Chondrocyte (in vitro differentiated cells): ENCODE measurements around the gene AMDHD2. TPM values are rescaled to one million over a fixed set of nuclear protein-coding genes. Genes with fewer than 3 reads are reported as not detected.
A peak's percentile ranks its signal among the peaks of the same experiment; 100 is the strongest.

Experiments
- DNase-seq: peaks from one replicate; pipeline ENCODE4 v3.0.0; 2021; ENCODE audit warnings: mixed read lengths, low spot score
- H3K27ac Mint-ChIP-seq: one replicate; pipeline ENCODE4 v1.8.0; 2021; ENCODE audit warnings: mild to moderate bottlenecking, moderate library complexity, mixed read lengths; ENCODE audit not compliant: unreplicated experiment
- H3K27me3 Mint-ChIP-seq: 2 replicates; pipeline ENCODE4 v1.8.0; 2021; ENCODE audit warnings: low read depth, mixed read lengths
- H3K36me3 Mint-ChIP-seq: 2 replicates; pipeline ENCODE4 v1.8.0; 2021; ENCODE audit warnings: low read depth, mixed read lengths
- H3K4me1 Mint-ChIP-seq: 2 replicates; pipeline ENCODE4 v1.8.0; 2021; ENCODE audit warnings: low read depth, mild to moderate bottlenecking, mixed read lengths
- H3K4me3 Mint-ChIP-seq: one replicate; pipeline ENCODE4 v1.8.0; 2021; ENCODE audit warnings: mild to moderate bottlenecking, moderate library complexity, mixed read lengths; ENCODE audit not compliant: unreplicated experiment
- H3K9me3 Mint-ChIP-seq: 2 replicates; pipeline ENCODE4 v1.8.0; 2021; ENCODE audit warnings: low read depth, mixed read lengths
- CTCF ChIP-seq: fragments of 200-600 bp; sonication (generic); IDR thresholded peaks from 2 replicates; pipeline ENCODE4 v1.5.0; 2021; ENCODE audit warnings: antibody characterized with exemption, mild to moderate bottlenecking, moderate library complexity
- total RNA-seq: library from RNA; stranded (reverse); gene quantifications from 3 replicates; pipeline ENCODE4 v1.2.1, GENCODE V29; 2021

The AMDHD2 gene
- total RNA-seq, 1 donor from 2014 or later: 37.0 TPM

DNA sequence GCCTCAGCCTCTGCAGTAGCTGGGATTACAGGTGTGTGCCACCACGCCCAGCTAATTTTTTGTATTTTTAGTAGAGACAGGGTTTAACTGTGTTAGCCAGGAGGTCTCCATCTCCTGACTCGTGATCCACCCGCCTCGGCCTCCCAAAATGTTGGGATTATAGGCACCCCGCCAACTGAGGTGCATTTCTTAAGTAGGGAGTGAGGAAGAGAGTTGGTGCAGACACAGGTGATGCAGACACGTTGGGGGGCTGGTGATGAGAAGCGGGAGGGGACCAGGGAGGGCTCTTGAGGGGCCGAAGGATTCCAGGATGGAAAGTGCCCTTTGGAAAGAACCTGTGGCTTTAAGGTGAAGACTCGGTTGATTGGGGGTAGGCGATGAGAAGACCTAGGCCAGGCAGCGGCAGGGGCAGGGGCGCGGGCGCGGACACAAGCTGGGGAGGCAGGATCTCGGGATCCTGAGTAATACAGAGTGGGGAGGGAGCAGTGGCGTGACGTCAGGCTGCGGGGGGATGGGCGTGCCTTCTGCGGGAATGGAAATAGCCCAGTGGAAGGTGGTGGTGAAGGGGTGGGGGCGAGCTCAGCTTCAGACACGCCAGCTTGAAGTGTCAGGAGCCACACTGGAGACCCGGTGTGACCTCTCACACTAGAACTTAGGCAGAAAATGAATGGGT is 8.9 kb upstream of the AMDHD2 start:
- DNase-seq: no peak
- Mint-ChIP-seq H3K27ac (no peak overlapping the region), H3K4me1 (peaks cover 21% of the 10 kb centered on the region), H3K9me3 (no peaks in the 10 kb centered on the region), H3K4me3 (no peak overlapping the region), H3K36me3 (no peaks in the 10 kb centered on the region), H3K27me3 (no peaks in the 10 kb centered on the region)
- no peak for TF ChIP-seq CTCF

DNA sequence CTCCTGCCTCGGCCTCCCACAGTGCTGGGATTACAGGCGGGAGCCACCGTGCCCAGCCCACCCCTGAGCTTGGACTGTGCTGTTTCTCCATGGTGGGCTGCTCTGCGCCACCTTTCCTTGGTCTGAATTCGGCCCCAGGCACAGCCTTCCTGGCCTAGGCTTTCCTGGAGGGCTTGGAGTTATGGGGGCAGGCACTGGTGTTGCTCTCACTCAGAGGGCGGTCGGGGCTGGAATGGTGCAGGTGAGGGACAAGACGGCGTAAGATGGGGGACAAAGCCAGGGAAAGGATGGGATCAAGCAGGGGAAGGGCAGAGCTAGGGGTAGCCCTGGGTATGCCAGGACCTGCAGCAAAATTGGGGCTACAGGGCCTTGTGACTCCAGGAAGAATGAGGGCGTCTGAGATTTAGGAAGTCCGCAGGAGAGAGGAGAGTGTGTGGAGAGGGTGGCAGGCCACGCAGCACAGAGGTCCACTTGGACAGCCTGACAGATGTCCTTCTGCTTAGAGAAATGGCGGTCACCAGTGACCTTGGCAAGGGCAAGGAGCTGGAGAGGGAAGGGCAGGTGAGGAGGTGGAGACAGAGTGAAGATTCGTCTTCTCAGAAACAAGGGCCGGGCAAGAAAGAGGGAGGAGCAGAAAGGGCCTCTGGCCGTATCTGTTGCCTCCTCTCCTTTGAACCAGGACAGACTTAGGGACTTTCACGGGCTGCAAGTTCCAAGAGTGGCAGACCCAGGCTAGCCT is 8.0 kb upstream of the AMDHD2 start:
- Mint-ChIP-seq H3K36me3 (peaks cover 3% of the 10 kb centered on the region), H3K9me3 (no peaks in the 10 kb centered on the region), H3K4me1 (peaks cover 30% of the 10 kb centered on the region), H3K27me3 (no peaks in the 10 kb centered on the region), H3K27ac (peak overlapping the region; percentile 59), H3K4me3 (no peak overlapping the region)
- no peak for TF ChIP-seq CTCF
- no peak for DNase-seq

DNA sequence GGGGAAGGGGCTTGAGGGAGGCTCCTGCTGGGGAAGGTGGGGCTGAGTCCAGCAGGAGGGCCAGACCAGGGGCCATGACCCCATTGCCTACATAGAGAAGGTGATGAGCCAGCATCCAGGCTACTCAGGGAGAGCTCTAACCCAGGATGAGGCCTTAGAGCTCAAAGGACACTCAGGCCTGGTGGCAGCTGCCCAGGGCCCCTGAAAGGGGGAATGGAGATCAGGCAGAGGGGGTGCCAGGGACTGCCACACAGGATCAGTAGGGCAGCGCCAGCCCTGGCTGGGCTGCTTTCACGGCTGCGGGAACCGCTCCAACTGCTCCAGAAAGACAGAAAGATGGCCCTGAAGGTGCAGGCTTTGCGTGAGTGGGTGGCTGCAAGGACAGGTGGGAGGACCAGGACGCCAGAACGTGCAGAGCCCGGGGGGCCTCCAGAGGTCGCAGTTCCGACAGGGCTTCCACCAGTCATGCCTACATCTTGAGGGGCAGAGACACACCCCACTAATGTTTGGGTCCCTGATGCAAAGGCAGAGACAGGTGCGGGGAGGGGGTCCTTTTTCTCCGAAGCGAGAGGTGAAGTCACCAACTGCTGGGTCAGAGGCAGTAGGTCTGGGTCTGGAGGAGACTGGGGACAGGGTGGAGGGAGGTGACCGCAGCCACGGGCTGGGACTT is 7.3 kb upstream of the AMDHD2 start:
- peak overlapping the region; percentile 77 for H3K27ac Mint-ChIP-seq
- DNase-seq: peak; percentile 87
- no peaks in the 10 kb centered on the region for H3K9me3 Mint-ChIP-seq
- TF ChIP-seq CTCF: no peak
- no peaks in the 10 kb centered on the region for H3K27me3 Mint-ChIP-seq
- H3K36me3 Mint-ChIP-seq: peaks cover 3% of the 10 kb centered on the region
- peaks cover 37% of the 10 kb centered on the region for H3K4me1 Mint-ChIP-seq
- peak overlapping the region; percentile 77 for H3K4me3 Mint-ChIP-seq

GRCh38 chr16:2513405-2514332 is 6.5 kb upstream of the AMDHD2 start, which contains the start of gene ATP6V0C:
Gene ATP6V0C (plus strand): TSS chr16:2513952. CDS start chr16:2514104, 152 bp downstream.
- no peaks in the 10 kb centered on the region for H3K27me3 Mint-ChIP-seq
- no peaks in the 10 kb centered on the region for H3K9me3 Mint-ChIP-seq
- peaks cover 3% of the 10 kb centered on the region for H3K36me3 Mint-ChIP-seq
- peaks cover 39% of the 10 kb centered on the region for H3K4me1 Mint-ChIP-seq
- H3K27ac Mint-ChIP-seq: peak within 1 kb of the TSS; percentile 95
- H3K4me3 Mint-ChIP-seq: peak within 1 kb of the TSS; percentile 90
- no peak for TF ChIP-seq CTCF
- DNase-seq: peak; percentile 95
